Mesodermal cell (in vitro differentiated cells): Measurements from ENCODE around the gene DNAH8.

Experiments used
- H3K27ac ChIP-seq: 2 replicates; pipeline ENCODE4 v1.7.0; 2013; ENCODE audit warnings: mild to moderate bottlenecking, low read depth, low read length, moderate library complexity; ENCODE audit not compliant: severe bottlenecking
- H3K36me3 ChIP-seq: 2 replicates; pipeline ENCODE4 v1.7.1; 2013; ENCODE audit warnings: mild to moderate bottlenecking, low read length, moderate library complexity; ENCODE audit not compliant: control insufficient read depth, insufficient read depth
- H3K4me1 ChIP-seq: one replicate; pipeline ENCODE4 v1.7.1; 2013; ENCODE audit warnings: mild to moderate bottlenecking, low read length; ENCODE audit not compliant: insufficient read depth, control insufficient read depth, poor library complexity, severe bottlenecking
- H3K4me3 ChIP-seq: 2 replicates; pipeline ENCODE4 v1.7.0; 2013; ENCODE audit warnings: low read length, control low read depth, mild to moderate bottlenecking; ENCODE audit not compliant: insufficient read depth, poor library complexity, severe bottlenecking; ENCODE audit errors: extremely low read depth
- H3K9me3 ChIP-seq: 2 replicates; pipeline ENCODE4 v1.7.1; 2013; ENCODE audit warnings: mild to moderate bottlenecking, low read length, moderate library complexity; ENCODE audit not compliant: control insufficient read depth
- WGBS, 2 experiments: methylation state at CpG; one replicate each; pipeline ENCODE4 v1.1.5; 2013; ENCODE audit warnings: missing lambda C conversion rate in 2 of 2; ENCODE audit not compliant: insufficient coverage in 2 of 2; 5-methylcytosine and 5-hydroxymethylcytosine counted together

Gene DNAH8

GRCh38 chr6:39037707-39038106 lies 322.6 kb downstream of the DNAH8 start:
- Histone ChIP-seq H3K4me3 (no peak overlapping the region), H3K4me1 (no peaks in the 10 kb centered on the region), H3K36me3 (no peaks in the 10 kb centered on the region), H3K9me3 (no peaks in the 10 kb centered on the region), H3K27ac (peak overlapping the region; percentile 23)
- 81% methylated on average over 4 of the region's 6 CpGs; no CpG with 5 or more reads in 1 of the 2 experiments for WGBS, 2 experiments

GRCh38 chr6:39040080-39040673 lies 325.1 kb downstream of the DNAH8 start:
- H3K27ac ChIP-seq: no peak overlapping the region
- H3K4me1 ChIP-seq: no peaks in the 10 kb centered on the region
- H3K4me3 ChIP-seq: no peak overlapping the region
- H3K9me3 ChIP-seq: no peaks in the 10 kb centered on the region
- 91 to 92% methylated on average over 9 to 10 of the region's 10 CpGs for WGBS, 2 experiments
- H3K36me3 ChIP-seq: no peaks in the 10 kb centered on the region

GRCh38 chr6:39041072-39041471 lies 326.0 kb downstream of the DNAH8 start:
- Histone ChIP-seq H3K36me3 (no peaks in the 10 kb centered on the region), H3K9me3 (no peaks in the 10 kb centered on the region), H3K4me1 (no peaks in the 10 kb centered on the region), H3K4me3 (no peak overlapping the region), H3K27ac (no peak overlapping the region)
- 60 to 83% methylated on average over 1 to 2 of the region's 2 CpGs for WGBS, 2 experiments

GRCh38 chr6:39043776-39044175 lies 328.7 kb downstream of the DNAH8 start:
- H3K27ac ChIP-seq: no peak overlapping the region
- no peaks in the 10 kb centered on the region for H3K4me1 ChIP-seq
- H3K4me3 ChIP-seq: no peak overlapping the region
- no peaks in the 10 kb centered on the region for H3K36me3 ChIP-seq
- H3K9me3 ChIP-seq: no peaks in the 10 kb centered on the region
- 75 to 86% methylated on average over 1 to 2 of the region's 3 CpGs for WGBS, 2 experiments

- Histone ChIP-seq H3K4me3 (no peak overlapping the region), H3K4me1 (no peaks in the 10 kb centered on the region), H3K36me3 (no peaks in the 10 kb centered on the region), H3K9me3 (no peaks in the 10 kb centered on the region), H3K27ac (no peak overlapping the region)
- 95 to 96% methylated on average over 3 to 4 of the region's 4 CpGs for WGBS, 2 experiments
These were observed 329.1 kb downstream of the DNAH8 start for GRCh38 chr6:39044181-39044580.

- Histone ChIP-seq H3K4me1 (peaks cover 14% of the 10 kb centered on the region), H3K4me3 (peak overlapping the region; percentile 35), H3K27ac (no peak overlapping the region), H3K9me3 (no peaks in the 10 kb centered on the region), H3K36me3 (no peaks in the 10 kb centered on the region)
- WGBS, 2 experiments: 63 to 84% methylated on average over 4 of the region's 6 CpGs
These were observed 332.6 kb downstream of the DNAH8 start for GRCh38 chr6:39047434-39048327.

- no peaks in the 10 kb centered on the region for H3K9me3 ChIP-seq
- H3K36me3 ChIP-seq: no peaks in the 10 kb centered on the region
- peak within 1 kb of the TSS; percentile 35 for H3K4me3 ChIP-seq
- 2 to 3% methylated on average over 41 to 67 of the region's 74 CpGs for WGBS, 2 experiments
- H3K4me1 ChIP-seq: peaks cover 14% of the 10 kb centered on the region
- no peak within 1 kb of the TSS for H3K27ac ChIP-seq
These were observed 333.6 kb downstream of the DNAH8 start, which contains the start of gene GLP1R for GRCh38 chr6:39048481-39049399. Gene GLP1R, plus strand, starts transcription at chr6:39048781. Its CDS starts 60 bp downstream, at chr6:39048841.

- H3K36me3 ChIP-seq: no peaks in the 10 kb centered on the region
- H3K9me3 ChIP-seq: no peaks in the 10 kb centered on the region
- H3K4me1 ChIP-seq: peaks cover 17% of the 10 kb centered on the region
- no peak overlapping the region for H3K4me3 ChIP-seq
- 84 to 95% methylated on average over 6 of the region's 9 CpGs for WGBS, 2 experiments
- no peak overlapping the region for H3K27ac ChIP-seq
These were observed 334.6 kb downstream of the DNAH8 start for GRCh38 chr6:39049575-39050283.

- 68 to 90% methylated on average over 2 to 4 of the region's 5 CpGs for WGBS, 2 experiments
- no peak overlapping the region for H3K27ac ChIP-seq
- no peak overlapping the region for H3K4me3 ChIP-seq
- no peaks in the 10 kb centered on the region for H3K9me3 ChIP-seq
- no peaks in the 10 kb centered on the region for H3K36me3 ChIP-seq
- peaks cover 17% of the 10 kb centered on the region for H3K4me1 ChIP-seq
These were observed 335.5 kb downstream of the DNAH8 start for GRCh38 chr6:39050453-39051112.
